Endometrial microvascular endothelial cells (primary cell): ENCODE measurements around the gene PIEZO1. TPM values are rescaled to one million over a fixed set of nuclear protein-coding genes. Genes with fewer than 3 reads are reported as not detected.

Experiments used
- in situ Hi-C: cut with HindIII; loops from 2 replicates; pipeline ENCODE4 v1.10.0; 2017; ENCODE audit warnings: low sequenced_read_pairs, low pct_unique_long_range_greater_than_20kb; ENCODE audit errors: inconsistent ontology term
- total RNA-seq: library from RNA; depleted of rRNA; stranded (reverse); fragments of >200 nt; gene quantifications from one replicate; pipeline ENCODE4 v1.2.3, GENCODE V29; 2015; ENCODE audit errors: inconsistent ontology term

The PIEZO1 gene
- total RNA-seq, 1 donor from 2014 or later = 383 TPM

DNA sequence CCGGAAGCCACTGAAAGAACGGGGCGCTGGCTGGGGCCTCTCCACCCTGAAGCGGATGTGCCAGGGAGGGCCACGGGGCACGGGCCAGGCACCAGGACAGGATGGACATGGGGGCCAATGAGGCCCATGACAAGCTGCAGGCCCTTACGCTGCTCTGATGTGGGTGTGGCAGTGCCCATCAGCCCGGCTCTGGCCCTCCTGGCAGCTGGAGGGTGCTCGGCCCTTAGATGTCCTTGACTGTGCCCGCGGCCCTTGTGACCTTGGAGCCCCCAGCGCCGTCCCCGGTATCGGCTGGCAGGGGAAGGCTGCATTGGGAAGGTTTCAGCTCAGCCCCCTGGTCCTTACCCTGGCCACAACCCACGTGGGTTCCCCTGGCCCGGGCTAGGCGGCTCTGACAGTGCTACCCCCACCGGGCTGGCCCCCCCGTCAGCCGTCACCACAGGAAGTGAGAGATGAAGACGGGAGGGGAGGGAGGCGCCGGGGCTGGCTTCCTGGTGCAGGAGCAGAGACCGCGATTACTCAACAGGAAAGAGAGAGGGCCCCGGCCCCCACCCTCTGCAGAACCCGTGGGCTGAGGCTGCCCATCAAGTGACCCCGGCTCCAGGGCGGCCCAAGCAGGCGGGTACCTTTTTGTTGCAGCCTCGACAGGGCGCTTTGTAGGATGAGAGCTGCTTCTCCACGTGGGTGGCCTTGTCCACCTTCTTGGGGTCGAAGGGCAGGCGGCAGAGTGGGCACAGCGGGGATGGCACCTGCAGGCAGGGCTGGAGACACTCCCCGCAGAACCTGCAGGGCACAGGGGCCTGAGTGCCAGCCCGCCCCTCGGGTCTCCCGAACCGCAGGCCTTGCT is 84.2 kb downstream of the PIEZO1 start:
- in situ Hi-C loops = no loop called here

GRCh38 chr16:88700322-88700635 is 84.7 kb downstream of the PIEZO1 start:
- in situ Hi-C loops = no loop called here

- in situ Hi-C loops = no loop called here
These were observed 85.8 kb downstream of the PIEZO1 start for GRCh38 chr16:88699180-88699579.

- in situ Hi-C loops = no loop called here
These were observed 86.4 kb downstream of the PIEZO1 start for GRCh38 chr16:88698646-88699045.

DNA sequence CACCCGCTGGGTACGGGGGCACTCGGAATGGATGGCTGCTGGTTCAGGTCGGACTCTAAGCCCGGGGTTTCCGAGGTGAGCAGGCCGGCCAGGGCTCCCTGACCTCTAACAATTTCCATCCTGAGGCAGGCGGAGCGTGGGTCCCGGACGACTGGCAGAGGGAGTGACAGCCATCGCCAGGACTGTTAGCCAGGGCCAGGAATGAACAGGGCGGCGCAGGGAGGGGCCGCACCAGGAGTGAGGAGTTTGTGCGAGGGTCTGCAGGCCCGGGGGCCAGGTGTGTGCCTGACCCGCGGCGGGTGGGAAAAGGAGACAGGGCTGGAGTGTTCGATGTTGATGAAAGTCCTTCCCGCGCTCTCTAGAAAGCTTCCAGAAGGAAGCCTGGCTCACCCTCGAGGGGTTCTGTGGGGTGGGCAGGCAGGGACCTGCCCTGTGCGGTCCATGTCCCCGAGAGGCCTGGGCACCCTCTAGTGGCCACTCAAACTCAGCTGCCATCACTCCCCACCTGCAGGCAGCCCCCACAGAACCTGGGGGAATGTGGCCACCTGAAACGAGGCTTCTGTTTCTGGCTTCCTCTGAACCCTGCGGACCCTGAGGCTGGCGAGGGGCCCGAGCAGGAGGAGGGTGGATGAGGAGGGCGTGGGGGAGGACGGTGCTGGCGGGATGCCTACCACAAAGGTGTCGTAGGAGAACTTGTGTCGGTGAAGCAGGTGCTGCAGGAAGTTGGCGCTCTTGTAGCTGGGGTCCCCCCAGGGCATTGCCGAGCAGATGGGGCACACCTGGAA is 87.0 kb downstream of the PIEZO1 start:
- in situ Hi-C loops = no loop called here

- in situ Hi-C loops = no loop called here
These were observed 87.7 kb downstream of the PIEZO1 start for GRCh38 chr16:88697116-88697830.

DNA sequence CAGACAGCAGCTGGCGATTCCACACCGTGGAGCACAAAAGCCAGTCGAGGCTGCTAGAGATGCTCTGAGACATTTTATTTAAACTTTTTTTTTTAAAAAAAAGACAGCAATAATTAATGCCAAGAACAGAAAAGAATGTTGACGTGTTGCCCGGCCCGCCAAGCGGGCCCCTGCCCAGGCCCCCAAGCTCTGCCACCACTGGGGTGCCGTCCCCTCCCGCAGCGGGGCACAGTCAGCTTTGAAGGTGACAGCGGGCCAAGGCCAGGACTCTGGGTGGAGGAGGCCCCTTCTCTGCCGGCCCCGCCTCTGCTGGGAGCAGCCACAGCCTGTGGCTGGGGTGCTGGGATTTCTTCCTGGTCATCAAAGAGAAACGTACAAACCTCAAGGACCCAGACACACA is 88.6 kb downstream of the PIEZO1 start:
- in situ Hi-C loops = no loop called here

DNA sequence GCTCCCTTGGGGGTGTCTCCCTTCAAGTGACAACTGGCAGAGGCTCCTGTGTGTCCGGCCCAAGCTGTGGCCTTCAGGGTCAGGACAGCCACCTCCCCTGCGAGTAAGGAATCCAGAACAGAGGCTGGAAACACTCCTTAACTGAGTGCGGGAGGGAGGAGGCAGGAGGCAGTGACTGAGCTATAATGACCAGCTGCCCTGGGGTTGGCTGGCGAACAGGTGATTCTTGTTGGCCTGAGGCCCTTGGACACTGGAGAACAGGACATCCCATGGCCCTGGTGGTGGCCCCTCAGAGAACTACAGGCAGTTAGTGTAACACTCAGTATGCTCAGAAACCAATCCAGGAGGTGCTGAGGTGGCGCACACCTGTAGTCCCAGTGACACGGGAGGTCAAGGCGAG is 89.3 kb downstream of the PIEZO1 start:
- in situ Hi-C loops = no loop called here

- in situ Hi-C loops = no loop called here
These were observed 89.8 kb downstream of the PIEZO1 start for GRCh38 chr16:88695218-88695617.

- in situ Hi-C loops = no loop called here
These were observed 90.6 kb downstream of the PIEZO1 start for GRCh38 chr16:88694221-88695087.

GRCh38 chr16:88693420-88694177 is 91.4 kb downstream of the PIEZO1 start:
- in situ Hi-C loops = no loop called here

DNA sequence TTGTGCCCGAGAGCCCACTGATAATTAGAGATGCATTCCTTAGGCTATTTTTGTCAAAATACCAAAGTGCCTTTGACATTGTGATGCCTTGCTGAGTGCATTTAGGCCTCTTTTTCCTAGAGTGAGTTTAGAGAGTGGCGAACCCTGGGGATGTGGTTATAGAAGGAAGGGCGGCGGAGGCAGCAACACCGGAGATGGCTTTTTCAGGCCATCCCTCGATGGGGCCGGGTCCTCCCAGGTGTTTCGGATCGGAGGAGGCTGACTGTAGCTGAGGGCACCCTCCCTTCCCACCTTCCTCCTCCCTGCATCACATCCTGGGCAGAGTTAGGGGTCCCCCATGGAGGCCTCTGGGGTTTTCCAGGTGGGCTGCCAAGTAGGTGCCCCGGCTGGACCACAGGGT is 92.2 kb downstream of the PIEZO1 start:
- in situ Hi-C loops = no loop called here

- in situ Hi-C loops = no loop called here
These were observed 93.0 kb downstream of the PIEZO1 start for GRCh38 chr16:88691924-88692560.

DNA sequence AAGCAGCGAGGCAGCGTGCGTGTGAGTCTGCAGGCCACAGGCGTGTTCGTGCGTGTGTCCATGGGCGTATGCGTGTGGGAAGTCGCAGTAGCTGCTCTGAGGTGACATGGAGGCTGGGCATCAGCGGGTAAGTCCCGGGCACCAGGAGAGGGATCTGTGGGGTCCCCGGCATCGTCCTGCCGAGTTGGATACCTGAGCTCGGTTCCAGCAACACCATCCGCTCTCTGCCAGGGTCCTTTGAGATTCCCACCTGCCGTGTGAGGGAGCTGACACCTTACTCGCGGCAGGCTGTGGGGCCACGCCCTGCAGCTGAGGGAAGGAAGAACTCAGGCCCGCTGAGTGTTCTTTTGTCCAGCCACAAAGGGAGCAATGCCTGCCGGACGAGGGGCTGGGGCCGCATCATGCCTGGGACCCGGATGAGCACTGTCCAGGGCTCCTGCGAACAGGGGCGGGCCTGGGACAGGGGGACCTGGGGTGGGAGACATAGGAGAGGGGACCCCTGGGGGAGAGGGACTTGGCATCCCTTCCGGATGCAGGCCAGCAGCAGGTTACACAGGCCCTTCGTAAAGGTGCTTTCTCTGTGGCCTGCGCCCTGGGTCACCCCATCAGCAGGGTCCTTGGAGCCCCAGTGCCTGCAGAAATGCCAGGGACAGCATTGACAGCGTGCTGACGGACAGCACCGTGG is 93.7 kb downstream of the PIEZO1 start:
- in situ Hi-C loops = no loop called here

- in situ Hi-C loops = no loop called here
These were observed 94.5 kb downstream of the PIEZO1 start for GRCh38 chr16:88690341-88691128.

DNA sequence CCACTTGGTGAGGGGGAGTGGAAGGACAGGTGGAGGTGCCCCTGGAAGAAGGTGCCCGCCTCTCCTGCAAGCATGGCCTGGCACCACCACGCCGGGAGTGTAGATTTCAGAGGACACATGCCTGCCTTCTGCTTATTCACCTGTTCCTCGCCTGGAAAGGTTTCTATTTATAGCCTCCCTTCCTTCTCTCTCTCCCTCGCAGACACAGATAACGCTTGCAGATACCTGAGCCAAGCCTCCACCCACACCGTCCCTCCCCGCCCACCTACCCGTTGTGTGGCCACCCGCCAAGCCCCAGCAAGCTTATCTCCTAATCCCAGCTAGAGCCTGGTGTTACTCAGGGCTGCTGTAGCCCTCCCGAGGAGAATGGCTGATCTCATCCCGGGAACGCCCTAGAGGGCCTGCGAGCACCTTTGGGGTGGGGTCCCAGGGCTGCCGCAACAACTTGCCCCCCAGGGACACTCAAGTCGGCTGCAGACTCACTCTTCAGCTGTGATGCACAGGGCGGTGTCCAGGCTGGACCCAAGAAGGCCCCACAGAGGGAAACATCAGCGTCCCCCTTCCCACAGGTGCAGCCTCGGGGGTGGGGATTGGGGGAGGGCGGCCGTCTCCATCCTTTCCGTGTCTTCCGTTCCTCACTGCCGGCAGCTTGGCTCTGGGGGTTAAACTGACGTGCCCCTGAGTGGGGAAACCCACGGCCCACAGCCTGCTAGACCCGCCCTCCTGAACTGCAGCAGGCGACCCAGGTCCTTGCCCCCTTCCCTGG is 96.8 kb downstream of the PIEZO1 start:
- in situ Hi-C loops = no loop called here
